IgD-negative memory B cell (primary cell): ENCODE data around the gene RNF168. TPM values are rescaled to one million over a fixed set of nuclear protein-coding genes. Genes with fewer than 3 reads are reported as not detected.
"Not testable (repeated sequence)": the region's sequence is repeated elsewhere in the genome, so short reads cannot be mapped to it uniquely, and the experiment has no call there.

Source experiments
- H3K27ac Mint-ChIP-seq, 3 donors: one replicate each; pipeline ENCODE4 v1.8.0; 2020 to 2022; ENCODE audit warnings: mild to moderate bottlenecking in 3 of 3, mixed read lengths in 3 of 3, moderate library complexity in 1 of 3
- H3K27me3 Mint-ChIP-seq: one replicate; pipeline ENCODE4 v1.8.0; 2021; ENCODE audit warnings: mixed read lengths
- H3K36me3 Mint-ChIP-seq: one replicate; pipeline ENCODE4 v1.8.0; 2020; ENCODE audit warnings: mild to moderate bottlenecking, mixed read lengths
- H3K4me1 Mint-ChIP-seq, 3 donors: one replicate each; pipeline ENCODE4 v1.8.0; 2020 to 2022; ENCODE audit warnings: mixed read lengths in 3 of 3, mild to moderate bottlenecking in 1 of 3
- H3K4me3 Mint-ChIP-seq, 4 donors: one replicate each; pipeline ENCODE4 v1.8.0; 2020 to 2022; ENCODE audit warnings: mild to moderate bottlenecking in 4 of 4, mixed read lengths in 4 of 4, moderate library complexity in 3 of 4
- H3K9me3 Mint-ChIP-seq, 3 donors: one replicate each; pipeline ENCODE4 v1.8.0; 2020 to 2021; ENCODE audit warnings: mixed read lengths in 3 of 3, mild to moderate bottlenecking in 1 of 3
- polyA plus RNA-seq: library from polyadenylated mRNA; unstranded; fragments of 300-500 nt; fragmentation: Illumina TruSeq; gene quantifications from one replicate; pipeline ENCODE4 v1.2.3, GENCODE V29; 2021

Gene RNF168
- polyA plus RNA-seq, 1 donor from 2014 or later = 13.1 TPM

DNA sequence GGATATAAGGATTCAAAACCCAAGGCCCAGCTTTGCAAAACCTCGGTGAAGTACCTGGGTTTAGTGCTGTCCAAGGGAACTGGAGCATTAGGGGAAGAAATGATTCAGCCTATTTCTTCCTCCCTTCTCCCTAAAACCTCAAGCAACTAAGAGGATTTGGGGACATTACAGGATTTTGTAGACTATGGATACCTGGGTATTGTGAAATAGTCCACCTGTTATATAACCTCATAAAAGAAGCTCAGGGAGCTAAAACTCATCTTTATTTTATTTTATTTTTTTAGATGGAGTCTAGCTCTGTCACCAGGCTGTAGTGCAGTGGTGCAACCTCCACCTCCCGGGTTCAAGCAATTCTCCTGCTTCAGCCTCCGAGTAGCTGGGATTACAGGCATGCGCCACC is 20.3 kb upstream of the RNF168 start:
- no peak overlapping the region for H3K27ac Mint-ChIP-seq

DNA sequence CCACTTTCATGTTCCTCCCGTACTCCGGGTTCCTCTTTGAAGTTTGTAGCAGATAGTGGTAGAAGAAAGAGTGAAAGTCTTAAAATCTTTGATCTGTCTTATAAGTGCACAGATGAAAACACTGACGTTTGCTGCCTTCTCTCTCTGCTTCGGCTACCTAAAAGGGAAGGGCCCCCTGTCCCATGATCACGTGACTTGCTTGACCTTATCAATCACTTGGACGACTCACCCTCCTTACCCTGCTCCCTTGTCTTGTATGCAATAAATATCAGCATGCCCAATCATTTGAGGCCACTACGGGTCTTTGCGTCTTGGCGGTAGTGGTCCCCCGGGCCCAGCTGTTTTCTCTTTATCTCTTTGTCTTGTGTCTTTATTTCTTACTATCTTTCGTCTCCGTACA is 17.7 kb upstream of the RNF168 start:
- not testable (repeated sequence) for H3K27me3 Mint-ChIP-seq, H3K36me3 Mint-ChIP-seq, H3K4me1 Mint-ChIP-seq
- Mint-ChIP-seq H3K27ac (peak overlapping the region in 1 of 3 donors; percentile 10), H3K4me3 (peak overlapping the region in 1 of 4 donors; percentile 7), H3K9me3 (peaks cover 8 to 34% (median 24%) of the 10 kb centered on the region in 3 donors)

More for the DNA sequence above, 20.3 kb upstream of the RNF168 start:
- no peaks in the 10 kb centered on the region for H3K36me3 Mint-ChIP-seq
- peaks cover 5% of the 10 kb centered on the region for H3K27me3 Mint-ChIP-seq
- peaks cover 3 to 30% (median 20%) of the 10 kb centered on the region in 3 donors for H3K9me3 Mint-ChIP-seq
- peaks cover 3 to 8% (median 6%) of the 10 kb centered on the region in 3 donors for H3K4me1 Mint-ChIP-seq
- no peak overlapping the region for H3K4me3 Mint-ChIP-seq

DNA sequence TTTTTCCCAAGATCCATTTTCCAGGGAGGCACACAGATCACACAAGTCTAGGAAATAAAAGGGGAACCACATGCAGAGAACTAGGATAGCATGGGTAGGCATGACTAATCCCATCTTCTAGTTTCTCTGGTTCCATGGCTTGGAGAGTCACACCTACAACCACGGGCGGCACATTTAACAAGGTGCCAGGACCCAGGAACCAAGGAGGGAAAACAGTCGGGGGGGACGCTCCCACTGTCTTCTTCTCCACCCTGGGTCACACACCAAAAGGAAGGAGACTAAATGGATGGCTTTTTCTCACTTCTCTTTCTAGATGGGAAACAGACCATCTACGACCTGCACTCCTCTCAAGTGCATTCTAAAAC is 16.1 kb upstream of the RNF168 start:
- Mint-ChIP-seq H3K27ac (no peak overlapping the region), H3K9me3 (peaks cover 10 to 41% (median 32%) of the 10 kb centered on the region in 3 donors), H3K27me3 (no peaks in the 10 kb centered on the region), H3K4me3 (no peak overlapping the region), H3K4me1 (no peaks in the 10 kb centered on the region), H3K36me3 (peaks cover 2% of the 10 kb centered on the region)

DNA sequence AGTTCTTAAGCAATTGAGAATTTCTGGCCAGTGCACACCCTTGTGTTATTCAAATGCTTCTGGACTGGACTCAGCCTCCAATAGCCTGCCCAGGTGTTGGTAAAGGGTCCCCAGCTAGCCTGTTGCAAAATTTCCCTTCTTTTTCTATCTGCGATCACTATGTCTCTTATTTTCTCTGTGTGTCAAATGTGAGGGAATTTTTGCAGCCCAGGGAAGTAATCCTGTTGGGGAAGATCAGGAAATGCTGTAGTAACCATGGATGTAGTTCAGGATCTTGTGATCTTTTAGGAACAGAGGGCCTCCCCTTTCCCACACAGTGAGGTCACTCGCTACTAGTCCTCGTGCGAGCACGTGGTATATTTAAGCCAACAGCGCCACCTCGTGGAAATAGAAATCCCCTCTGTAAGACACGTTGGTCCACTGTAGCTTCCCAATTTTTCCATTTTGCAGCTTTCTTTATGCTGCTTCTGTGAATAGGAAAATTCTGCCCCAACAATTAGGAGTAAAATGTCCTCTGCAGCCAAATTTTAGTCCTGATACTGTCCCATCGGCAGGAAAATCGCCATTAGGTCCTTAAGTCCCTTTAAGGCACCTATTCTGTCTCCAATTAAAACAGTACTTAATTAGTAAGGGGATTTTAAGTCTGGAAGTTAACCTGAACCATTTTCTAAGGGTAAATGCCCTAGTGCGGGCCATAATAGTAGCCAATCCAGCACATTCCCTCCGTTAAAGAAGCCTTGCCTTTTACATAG is 15.6 kb upstream of the RNF168 start:
- peaks cover 10 to 42% (median 36%) of the 10 kb centered on the region in 3 donors for H3K9me3 Mint-ChIP-seq
- peaks cover 2% of the 10 kb centered on the region for H3K36me3 Mint-ChIP-seq

DNA sequence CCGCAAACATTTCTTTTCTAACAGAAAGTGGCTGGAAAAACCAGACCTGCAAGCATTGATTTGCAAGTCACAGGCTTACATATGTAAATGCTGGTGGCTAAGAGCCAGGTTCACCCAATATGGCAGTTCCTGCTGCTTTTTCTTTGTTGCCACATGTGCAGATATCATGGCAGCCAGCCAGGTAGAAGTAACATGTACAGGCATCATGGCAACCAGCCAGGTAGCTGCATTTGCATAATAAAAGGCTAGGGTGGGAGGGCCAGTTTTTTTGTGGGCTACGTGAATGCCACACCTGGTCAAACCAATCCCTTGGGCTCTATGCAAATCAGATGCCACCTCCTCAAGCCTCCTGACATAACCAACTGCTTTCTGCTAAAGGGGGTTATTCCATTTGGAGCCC is 14.4 kb upstream of the RNF168 start:
- no peaks in the 10 kb centered on the region for H3K4me1 Mint-ChIP-seq
- H3K27ac Mint-ChIP-seq = no peak overlapping the region
- peaks cover 10 to 47% (median 32%) of the 10 kb centered on the region in 3 donors for H3K9me3 Mint-ChIP-seq
- H3K4me3 Mint-ChIP-seq = no peak overlapping the region
- no peaks in the 10 kb centered on the region for H3K27me3 Mint-ChIP-seq
- peaks cover 4% of the 10 kb centered on the region for H3K36me3 Mint-ChIP-seq

More for the DNA sequence above, 15.6 kb upstream of the RNF168 start:
- Mint-ChIP-seq H3K27ac (peak overlapping the region in 1 of 3 donors; percentile 50), H3K27me3 (no peaks in the 10 kb centered on the region), H3K4me1 (no peaks in the 10 kb centered on the region), H3K4me3 (peak overlapping the region in 1 of 4 donors; percentile 17)

DNA sequence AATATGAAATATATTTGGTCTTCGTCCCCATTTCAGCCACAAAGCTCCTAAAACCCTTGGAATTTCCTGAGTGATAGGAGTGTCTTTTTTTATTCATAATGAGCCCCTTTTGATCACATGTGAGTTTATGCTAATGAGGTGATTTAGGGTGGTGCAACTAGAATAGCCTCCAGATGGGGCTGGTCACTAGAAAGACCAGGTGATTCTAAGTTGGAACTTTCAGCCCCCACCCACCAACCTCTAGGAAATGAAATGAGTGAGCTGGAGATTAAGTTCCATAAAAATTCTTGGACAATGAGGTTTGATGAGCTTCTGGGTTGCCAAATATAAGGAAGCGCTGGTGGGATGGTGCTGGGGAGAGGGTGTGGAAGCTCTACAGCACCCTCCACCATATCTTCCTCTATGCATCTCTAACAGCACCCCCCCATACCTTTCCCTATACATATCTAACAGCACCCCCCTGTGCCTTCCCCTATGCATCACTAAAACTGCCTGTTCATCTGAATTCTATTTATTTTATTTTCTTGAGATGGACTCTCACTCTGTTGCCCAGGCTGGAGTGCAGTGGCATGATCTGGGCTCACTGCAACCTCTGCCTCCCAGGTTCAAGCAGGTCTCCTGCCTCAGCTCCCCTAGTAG is 13.7 kb upstream of the RNF168 start:
- Mint-ChIP-seq H3K4me3 (no peak overlapping the region), H3K27me3 (no peaks in the 10 kb centered on the region), H3K36me3 (peaks cover 4% of the 10 kb centered on the region), H3K27ac (no peak overlapping the region), H3K4me1 (no peaks in the 10 kb centered on the region), H3K9me3 (peaks cover 10 to 47% (median 30%) of the 10 kb centered on the region in 3 donors)

DNA sequence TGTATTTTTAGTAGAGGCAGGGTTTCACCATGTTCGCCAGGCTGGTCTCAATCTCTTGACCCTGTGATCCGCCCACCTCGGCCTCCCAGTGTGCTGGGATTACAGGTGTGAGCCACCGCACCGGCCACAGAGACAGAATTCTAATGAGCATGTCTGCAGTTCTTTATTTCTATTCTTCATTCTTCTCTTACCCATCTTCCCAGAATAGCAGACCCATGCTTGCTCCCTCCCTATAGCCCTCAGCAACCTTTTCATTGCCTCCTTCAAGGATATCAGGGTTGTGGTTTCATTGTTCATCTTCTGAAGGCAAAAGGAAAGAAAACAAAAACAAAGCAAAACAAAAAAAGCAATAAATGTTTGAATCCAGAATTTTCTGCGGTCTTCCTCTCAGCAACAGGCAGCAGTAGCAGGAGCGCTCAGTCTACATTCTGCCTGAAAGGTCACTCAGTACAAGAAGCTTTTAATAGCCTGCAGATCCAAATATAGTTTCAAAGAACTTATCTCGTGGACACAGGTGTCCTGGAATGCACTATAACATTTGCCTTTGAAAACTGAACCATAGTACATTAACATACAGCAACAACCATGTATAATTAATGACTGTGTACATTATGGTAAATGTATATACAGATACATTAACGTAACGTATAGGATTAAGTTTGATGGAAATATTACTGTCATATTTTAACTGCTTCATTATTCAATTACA is 11.5 kb upstream of the RNF168 start, which contains the start of gene SMCO1:
SMCO1 (minus strand) TSS at position 434 of the 709 bp plus-strand sequence; CDS start at position 297, 137 bp downstream.
- peaks cover 4% of the 10 kb centered on the region for H3K36me3 Mint-ChIP-seq
- no peak within 1 kb of the TSS for H3K27ac Mint-ChIP-seq
- H3K27me3 Mint-ChIP-seq = peaks cover 3% of the 10 kb centered on the region
- peaks cover 7 to 40% (median 18%) of the 10 kb centered on the region in 3 donors for H3K9me3 Mint-ChIP-seq
- peak within 1 kb of the TSS in 1 of 4 donors; percentile 49 for H3K4me3 Mint-ChIP-seq
- H3K4me1 Mint-ChIP-seq = no peaks in the 10 kb centered on the region

DNA sequence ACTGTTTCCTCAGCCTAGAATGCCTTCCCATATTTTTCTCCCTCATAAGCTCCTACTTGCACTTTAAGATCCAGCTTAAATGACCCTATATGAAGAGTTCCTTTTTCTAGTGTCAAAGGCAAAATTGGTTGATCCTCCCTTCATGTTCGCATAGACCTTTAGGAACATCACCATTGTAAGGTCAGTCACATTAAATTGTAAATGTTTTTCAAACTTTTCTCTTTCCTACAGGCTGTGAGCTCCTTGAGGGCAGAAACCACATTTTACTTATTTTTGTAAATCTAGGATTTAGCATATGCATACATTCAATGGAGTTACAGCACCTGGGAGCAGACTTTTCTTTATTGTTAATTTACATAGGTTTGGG is 10.8 kb upstream of the RNF168 start:
- Mint-ChIP-seq H3K36me3 (peaks cover 4% of the 10 kb centered on the region), H3K27ac (no peak overlapping the region), H3K9me3 (peaks cover 7 to 35% (median 17%) of the 10 kb centered on the region in 3 donors), H3K27me3 (peaks cover 3% of the 10 kb centered on the region), H3K4me3 (no peak overlapping the region), H3K4me1 (no peaks in the 10 kb centered on the region)

DNA sequence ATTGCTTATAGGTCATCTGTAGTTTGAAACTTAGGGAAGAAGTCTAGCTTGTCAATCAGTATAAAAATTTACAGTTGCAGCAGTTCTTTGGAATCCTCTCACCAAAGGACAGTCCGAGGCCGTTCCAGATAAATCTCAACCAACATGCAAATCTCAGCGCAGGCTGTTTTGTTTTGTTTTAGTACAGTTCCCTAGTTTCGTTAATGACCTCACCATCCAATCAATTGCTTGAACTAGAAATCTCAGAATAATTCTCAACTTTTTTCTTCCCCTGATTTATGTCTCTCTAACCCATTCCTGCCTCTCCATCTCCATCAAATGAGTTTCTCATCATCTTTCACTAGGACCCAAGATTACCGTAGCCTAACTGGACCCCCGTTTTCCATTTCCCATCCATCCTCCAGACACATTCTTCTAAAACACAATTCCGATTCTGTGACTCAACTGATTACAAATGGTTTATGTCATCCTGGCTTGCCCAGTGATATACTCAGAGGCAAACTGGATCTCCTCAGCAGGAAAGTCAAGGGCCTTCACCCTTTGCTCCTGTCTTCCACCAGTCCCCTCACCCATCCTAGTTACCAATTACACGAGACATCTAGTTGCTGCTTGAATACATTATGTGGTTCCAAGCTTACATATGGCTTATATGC is 10.3 kb upstream of the RNF168 start:
- no peaks in the 10 kb centered on the region for H3K4me1 Mint-ChIP-seq
- H3K27me3 Mint-ChIP-seq = peaks cover 3% of the 10 kb centered on the region
- H3K4me3 Mint-ChIP-seq = no peak overlapping the region
- H3K36me3 Mint-ChIP-seq = peaks cover 4% of the 10 kb centered on the region
- H3K9me3 Mint-ChIP-seq = peaks cover 7 to 30% (median 17%) of the 10 kb centered on the region in 3 donors
- no peak overlapping the region for H3K27ac Mint-ChIP-seq

DNA sequence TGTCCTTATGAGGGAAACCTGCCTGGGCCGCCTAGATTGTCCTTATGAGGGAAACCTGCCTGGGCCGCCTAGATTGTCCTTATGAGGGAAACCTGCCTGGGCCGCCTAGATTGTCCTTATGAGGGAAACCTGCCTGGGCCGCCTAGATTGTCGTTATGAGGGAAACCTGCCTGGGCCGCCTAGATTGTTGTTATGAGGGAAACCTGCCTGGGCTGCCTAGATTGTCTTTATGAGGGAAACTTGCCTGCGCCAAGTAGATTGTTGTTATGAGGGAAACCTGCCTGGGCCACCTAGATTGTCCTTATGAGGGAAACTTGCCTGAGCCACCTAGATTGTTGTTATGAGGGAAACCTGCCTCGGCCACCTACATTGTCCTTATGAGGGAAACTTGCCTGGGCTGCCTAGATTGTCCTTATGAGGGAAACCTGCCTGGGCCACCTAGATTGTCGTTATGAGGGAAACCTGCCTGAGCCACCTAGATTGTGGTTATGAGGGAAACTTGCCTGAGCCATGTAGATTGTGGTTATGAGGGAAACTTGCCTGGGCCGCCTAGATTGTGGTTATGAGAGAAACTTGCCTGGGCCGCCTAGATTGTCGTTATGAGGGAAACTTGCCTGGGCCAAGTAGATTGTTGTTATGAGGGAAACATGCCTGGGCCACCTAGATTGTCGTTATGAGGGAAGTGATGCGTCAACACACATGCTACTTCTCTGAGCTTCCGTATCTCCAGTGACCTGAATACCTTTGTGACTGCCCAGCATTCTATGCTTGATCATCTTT is 8.3 kb upstream of the RNF168 start:
- not testable (repeated sequence) for H3K27me3 Mint-ChIP-seq, H3K36me3 Mint-ChIP-seq, H3K27ac Mint-ChIP-seq, H3K4me1 Mint-ChIP-seq
- Mint-ChIP-seq H3K4me3 (peak overlapping the region in 1 of 4 donors; percentile 41), H3K9me3 (peaks cover 5 to 34% (median 15%) of the 10 kb centered on the region in 3 donors)

DNA sequence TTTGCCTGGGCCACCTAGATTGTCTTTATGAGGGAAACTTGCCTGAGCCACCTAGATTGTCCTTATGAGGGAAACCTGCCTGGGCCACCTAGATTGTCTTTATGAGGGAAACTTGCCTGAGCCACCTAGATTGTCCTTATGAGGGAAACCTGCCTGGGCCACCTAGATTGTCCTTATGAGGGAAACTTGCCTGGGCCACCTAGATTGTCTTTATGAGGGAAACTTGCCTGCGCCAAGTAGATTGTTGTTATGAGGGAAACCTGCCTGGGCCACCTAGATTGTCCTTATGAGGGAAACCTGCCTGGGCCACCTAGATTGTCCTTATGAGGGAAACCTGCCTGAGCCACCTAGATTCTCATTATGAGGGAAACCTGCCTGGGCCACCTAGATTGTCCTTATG is 7.5 kb upstream of the RNF168 start:
- H3K9me3 Mint-ChIP-seq = peaks cover 5 to 36% (median 14%) of the 10 kb centered on the region in 3 donors
- H3K27me3 Mint-ChIP-seq, H3K4me3 Mint-ChIP-seq, H3K36me3 Mint-ChIP-seq, H3K4me1 Mint-ChIP-seq, H3K27ac Mint-ChIP-seq: not testable (repeated sequence)

DNA sequence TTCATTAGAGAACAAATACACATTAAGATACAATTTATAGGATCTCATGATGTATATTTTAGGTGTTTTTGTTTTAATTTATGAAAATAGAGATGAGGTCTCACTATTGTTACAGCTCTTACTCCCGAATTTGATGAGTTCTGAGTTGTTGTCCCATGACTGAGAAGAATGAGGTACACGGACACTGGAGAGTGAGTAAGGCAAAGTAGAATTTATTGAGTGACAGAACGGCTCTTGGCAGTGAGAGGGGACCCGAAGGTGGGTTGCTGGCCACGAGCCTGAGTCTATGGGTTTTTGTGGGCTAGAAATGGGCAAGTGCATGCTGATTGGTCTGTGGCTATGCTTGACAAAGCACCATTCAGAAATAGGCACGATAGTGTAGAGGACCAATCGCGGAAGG is 3.1 kb upstream of the RNF168 start:
- peaks cover 3 to 4% (median 4%) of the 10 kb centered on the region in 3 donors for H3K4me1 Mint-ChIP-seq
- peak overlapping the region in 1 of 3 donors; percentile 10 for H3K27ac Mint-ChIP-seq
- peak overlapping the region in 1 of 4 donors; percentile 66 for H3K4me3 Mint-ChIP-seq
- no peaks in the 10 kb centered on the region for H3K27me3 Mint-ChIP-seq
- peaks cover 4 to 15% (median 5%) of the 10 kb centered on the region in 3 donors for H3K9me3 Mint-ChIP-seq
- H3K36me3 Mint-ChIP-seq = no peaks in the 10 kb centered on the region

DNA sequence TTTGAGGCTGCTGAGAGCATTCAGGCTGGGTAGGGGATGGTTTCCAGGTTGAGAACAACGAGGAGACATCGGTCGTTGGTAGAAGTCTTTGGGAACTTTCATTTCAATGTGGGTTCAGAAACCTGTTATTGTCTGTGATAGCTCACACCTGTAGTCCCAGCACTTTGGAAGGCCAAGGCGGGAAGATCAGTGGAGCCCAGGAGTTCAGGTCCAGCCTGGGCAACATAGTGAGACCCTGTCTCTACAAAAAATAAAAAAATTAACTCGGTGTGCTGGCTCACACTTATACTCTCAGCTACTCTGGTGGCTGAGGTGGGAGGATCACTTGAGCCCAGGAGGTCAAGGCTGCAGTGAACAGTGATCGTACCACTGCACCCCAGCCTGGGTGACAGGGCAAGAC is 988 bp upstream of the RNF168 start:
- Mint-ChIP-seq H3K4me1 (peaks cover 14 to 20% (median 17%) of the 10 kb centered on the region in 3 donors), H3K36me3 (no peaks in the 10 kb centered on the region), H3K9me3 (peaks cover 4 to 11% (median 5%) of the 10 kb centered on the region in 3 donors), H3K27me3 (no peaks in the 10 kb centered on the region), H3K4me3 (peak overlapping the region; percentile 54 to 78 (median 66)), H3K27ac (peak overlapping the region in 1 of 3 donors; percentile 95)

DNA sequence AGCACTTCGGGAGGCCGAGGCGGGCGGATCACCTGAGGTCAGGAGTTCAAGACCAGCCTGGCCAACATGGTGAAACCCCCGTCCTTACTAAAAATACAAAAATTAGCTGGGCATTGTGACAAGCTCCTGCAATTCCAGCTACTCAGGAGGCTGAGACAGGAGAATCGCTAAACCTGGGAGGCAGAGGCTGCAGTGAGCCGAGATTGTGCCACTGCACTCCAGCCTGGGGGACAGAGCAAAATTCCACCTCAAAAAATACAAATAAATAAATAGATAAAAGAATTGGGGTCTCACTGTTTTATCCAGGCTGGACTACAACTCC is 470 bp upstream of the RNF168 start:
- peaks cover 4 to 11% (median 5%) of the 10 kb centered on the region in 3 donors for H3K9me3 Mint-ChIP-seq
- H3K36me3 Mint-ChIP-seq, H3K27me3 Mint-ChIP-seq: not testable (repeated sequence)
- peak overlapping the region; percentile 94 to 100 (median 99) for H3K4me3 Mint-ChIP-seq
- peak overlapping the region; percentile 65 to 96 (median 95) for H3K27ac Mint-ChIP-seq
- peaks cover 19 to 25% (median 22%) of the 10 kb centered on the region in 3 donors for H3K4me1 Mint-ChIP-seq
